VCaP (cell line): ENCODE measurements around the gene GPR61.
A peak's percentile ranks its signal among the peaks of the same experiment; 100 is the strongest.

Experiments
- H3K27ac ChIP-seq: fragments of 450-650 bp; 2 replicates; pipeline ENCODE4 v1.5.1; 2017
- CTCF ChIP-seq: fragments of 450-650 bp; conservative IDR thresholded peaks from 2 replicates; pipeline ENCODE4 v1.5.1; 2017; ENCODE audit warnings: mild to moderate bottlenecking, moderate library complexity

GPR61 gene

GRCh38 chr1:109566982-109567381, 27.3 kb downstream of the GPR61 start:
- H3K27ac ChIP-seq, result no peak overlapping the region
- no peak for TF ChIP-seq CTCF

- no peak overlapping the region for H3K27ac ChIP-seq
- no peak for TF ChIP-seq CTCF
Measured at GRCh38 chr1:109567877-109568672, 28.4 kb downstream of the GPR61 start.

GRCh38 chr1:109569323-109569722, 29.7 kb downstream of the GPR61 start:
- TF ChIP-seq CTCF, result no peak
- peak overlapping the region; percentile 65 for H3K27ac ChIP-seq

GRCh38 chr1:109570414-109570813, 30.7 kb downstream of the GPR61 start:
- peak overlapping the region; percentile 65 for H3K27ac ChIP-seq
- no peak for TF ChIP-seq CTCF

GRCh38 chr1:109573785-109574184, 34.1 kb downstream of the GPR61 start:
- no peak overlapping the region for H3K27ac ChIP-seq
- TF ChIP-seq CTCF, result no peak

GRCh38 chr1:109578947-109579443, 39.3 kb downstream of the GPR61 start:
- H3K27ac ChIP-seq, result no peak overlapping the region
- TF ChIP-seq CTCF, result no peak

- TF ChIP-seq CTCF, result no peak
- H3K27ac ChIP-seq, result no peak overlapping the region
Measured at GRCh38 chr1:109579491-109579890, 39.8 kb downstream of the GPR61 start.
